ENCODE data around the gene SDK2.

The SDK2 gene

GRCh38 chr17:73401911-73402310, 242.3 kb downstream of the SDK2 start:
- DNase-seq (ENCODE audit: extremely low read depth, low read depth) = no peak
- no peak for TF ChIP-seq CTCF (IDR thresholded peaks at IDR 0.05; ENCODE audit: low read depth, low read length)

GRCh38 chr17:73400915-73401545, 243.2 kb downstream of the SDK2 start:
- DNase-seq (ENCODE audit: extremely low read depth, low read depth) = no peak
- TF ChIP-seq CTCF (IDR thresholded peaks at IDR 0.05; ENCODE audit: low read depth, low read length) = no peak

GRCh38 chr17:73399056-73399455, 245.2 kb downstream of the SDK2 start:
- TF ChIP-seq CTCF (IDR thresholded peaks at IDR 0.05; ENCODE audit: low read depth, low read length) = no peak
- DNase-seq (ENCODE audit: extremely low read depth, low read depth) = no peak

GRCh38 chr17:73397856-73398540, 246.2 kb downstream of the SDK2 start:
- DNase-seq (ENCODE audit: extremely low read depth, low read depth) = no peak
- TF ChIP-seq CTCF (IDR thresholded peaks at IDR 0.05; ENCODE audit: low read depth, low read length) = no peak

- DNase-seq (ENCODE audit: extremely low read depth, low read depth) = no peak
- no peak for TF ChIP-seq CTCF (IDR thresholded peaks at IDR 0.05; ENCODE audit: low read depth, low read length)
These were observed 246.9 kb downstream of the SDK2 start for GRCh38 chr17:73397278-73397826.

- no peak for DNase-seq (ENCODE audit: extremely low read depth, low read depth)
- TF ChIP-seq CTCF (IDR thresholded peaks at IDR 0.05; ENCODE audit: low read depth, low read length) = no peak
These were observed 247.6 kb downstream of the SDK2 start for GRCh38 chr17:73396431-73397277.
